Stimulated activated CD4-positive, alpha-beta T cell treated with anti-CD3 and anti-CD28 coated beads, Interleukin-12 subunit alpha, Interleukin-12 subunit beta, amount 100 ng/mL, for 4 hours (primary cell): ENCODE measurements around the gene CLEC14A.

Source experiments
- DNase-seq: peaks from one replicate; pipeline ENCODE4 v3.0.0-alpha.2; 2020

Gene CLEC14A

DNA sequence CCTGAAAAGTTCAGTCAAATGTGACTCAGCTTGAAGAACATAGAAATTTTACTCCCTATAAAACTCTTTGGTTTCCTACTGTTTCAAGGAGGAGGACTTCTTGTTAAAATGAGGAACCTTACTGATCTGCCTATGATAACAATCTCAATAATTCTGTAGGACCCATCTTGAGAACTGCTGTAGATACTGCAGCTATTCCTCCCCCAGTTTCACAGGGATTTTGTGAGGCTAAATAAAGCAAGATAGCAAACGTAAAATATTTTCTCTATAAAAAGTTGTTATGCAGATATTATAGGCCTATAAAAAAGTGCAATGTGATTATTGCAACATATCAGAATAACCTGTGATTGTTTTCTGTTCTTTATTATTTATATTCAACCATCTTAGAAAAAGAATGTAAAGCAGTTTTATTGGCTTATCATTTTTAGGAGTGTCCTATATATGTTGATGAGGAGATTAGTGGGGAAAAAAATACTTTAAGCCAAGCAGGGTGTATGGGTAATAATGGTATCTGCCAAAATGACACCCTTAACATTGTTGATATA is 12.1 kb downstream of the CLEC14A start:
- DNase-seq: no peak

GRCh38 chr14:38238878-38239277 is 17.0 kb downstream of the CLEC14A start:
- no peak for DNase-seq

DNA sequence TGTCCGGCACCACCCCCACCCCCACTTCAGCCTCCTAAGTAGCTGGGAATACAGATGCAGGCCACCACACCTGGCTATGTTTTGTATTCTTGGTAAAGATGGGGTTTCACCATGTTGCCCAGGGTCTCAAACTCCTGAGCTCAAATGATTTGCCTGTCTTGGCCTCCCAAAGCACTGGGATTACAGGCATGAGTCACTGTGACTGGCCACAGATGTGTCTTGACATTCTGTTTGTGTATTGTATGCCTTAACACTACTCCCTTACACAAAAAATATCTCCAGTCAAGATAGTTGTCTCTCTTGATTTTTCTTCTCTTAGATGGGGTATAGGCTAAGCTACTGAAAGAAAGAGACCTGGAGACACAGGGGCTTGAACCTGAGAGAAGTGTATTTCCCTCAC is 17.6 kb downstream of the CLEC14A start:
- DNase-seq: no peak

- DNase-seq: no peak
Observed at GRCh38 chr14:38233218-38233617, 22.7 kb downstream of the CLEC14A start.

GRCh38 chr14:38226366-38226765 is 29.5 kb downstream of the CLEC14A start:
- no peak for DNase-seq

DNA sequence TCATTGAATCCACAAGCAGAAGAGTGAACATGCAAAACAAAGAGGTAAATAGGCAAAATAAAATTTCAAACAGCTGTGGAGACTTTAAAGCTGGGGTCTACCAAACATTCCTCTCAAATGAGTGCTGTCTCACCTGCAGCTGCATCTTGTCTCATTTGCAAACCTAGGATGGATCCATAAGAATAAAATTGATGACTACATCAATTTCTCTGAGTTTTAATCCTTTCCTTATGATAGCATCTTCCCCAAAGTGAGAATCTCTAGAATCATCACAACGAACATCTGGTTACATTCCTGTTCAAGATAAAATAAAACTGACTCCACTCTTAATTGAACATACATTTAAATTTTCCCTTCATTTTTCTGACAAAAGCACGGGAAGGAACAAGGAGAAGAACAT is 29.9 kb downstream of the CLEC14A start:
- DNase-seq: no peak

DNA sequence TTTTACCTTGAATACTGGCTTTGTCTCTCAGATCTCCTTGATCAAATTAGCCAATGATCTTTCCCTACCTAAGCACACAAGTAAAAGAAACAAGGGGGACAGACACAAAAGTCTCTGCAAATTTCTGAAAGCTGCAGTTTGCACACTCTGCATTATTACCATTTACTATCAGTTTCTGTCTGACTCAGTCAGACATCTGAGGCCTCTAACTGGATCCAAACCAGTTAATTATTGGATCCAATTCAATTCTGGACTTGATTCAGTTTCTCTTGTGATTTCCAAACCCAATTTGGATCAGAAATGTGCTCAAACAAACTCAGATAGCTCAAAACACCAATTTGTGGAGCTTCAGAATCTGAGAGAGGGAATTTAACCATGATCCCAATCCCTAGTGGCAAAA is 31.6 kb downstream of the CLEC14A start:
- no peak for DNase-seq

- DNase-seq: no peak
Observed at GRCh38 chr14:38221077-38221476, 34.8 kb downstream of the CLEC14A start.

DNA sequence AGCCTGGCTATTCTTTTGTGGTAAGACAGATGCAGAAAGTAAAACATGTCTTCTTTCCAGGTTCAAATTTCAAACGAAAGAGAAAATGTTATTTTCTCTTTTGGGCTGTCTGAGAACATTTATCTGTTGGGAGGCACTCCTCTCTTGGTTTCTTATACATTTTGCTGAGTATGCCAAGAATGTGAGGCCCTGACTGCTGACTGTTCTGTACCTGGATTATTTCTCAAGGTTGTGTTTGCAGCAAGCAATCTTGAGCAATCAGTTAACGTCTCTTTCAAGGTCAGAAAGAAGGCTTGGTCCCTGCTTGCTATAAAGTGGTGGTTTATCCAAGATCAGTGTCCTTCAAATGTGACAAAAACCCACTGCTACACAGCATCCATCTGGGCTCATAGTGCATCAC is 38.3 kb downstream of the CLEC14A start:
- no peak for DNase-seq

DNA sequence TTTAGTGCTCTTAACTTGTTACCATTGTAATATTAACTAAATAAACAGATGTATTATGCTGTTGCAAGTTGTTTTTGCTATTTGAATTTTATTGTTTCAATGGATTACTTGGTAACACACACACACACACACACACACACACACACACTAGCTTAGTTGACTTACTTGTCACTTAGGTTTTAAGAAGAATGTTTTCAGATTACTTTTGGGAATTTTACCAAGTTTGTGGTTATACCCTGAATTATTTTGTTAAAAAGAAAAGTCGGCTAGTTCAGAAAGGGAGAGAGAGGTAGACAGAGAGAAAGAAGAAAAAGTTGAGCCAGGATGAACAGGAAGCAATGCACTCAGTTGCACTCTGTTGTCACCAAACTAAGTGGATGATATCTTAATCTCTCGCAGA is 42.9 kb downstream of the CLEC14A start:
- DNase-seq: no peak

- DNase-seq: no peak
Observed at GRCh38 chr14:38212111-38212510, 43.8 kb downstream of the CLEC14A start.

DNA sequence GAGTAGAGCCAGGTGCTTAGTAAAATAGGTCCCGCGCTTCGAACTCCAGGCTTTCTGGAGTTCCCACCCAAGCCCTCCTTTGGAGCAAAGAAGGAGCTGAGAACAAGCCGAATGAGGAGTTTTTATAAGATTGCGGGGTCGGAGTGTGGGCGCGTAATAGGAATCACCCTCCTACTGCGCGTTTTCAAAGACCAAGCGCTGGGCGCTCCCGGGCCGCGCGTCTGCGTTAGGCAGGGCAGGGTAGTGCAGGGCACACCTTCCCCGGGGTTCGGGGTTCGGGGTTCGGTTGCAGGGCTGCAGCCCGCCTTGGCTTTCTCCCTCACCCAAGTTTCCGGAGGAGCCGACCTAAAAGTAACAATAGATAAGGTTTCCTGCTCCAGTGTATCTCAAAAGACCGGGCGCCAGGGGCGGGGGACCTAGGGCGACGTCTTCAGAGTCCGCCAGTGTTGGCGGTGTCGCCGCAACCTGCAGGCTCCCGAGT is 44.6 kb downstream of the CLEC14A start:
- no peak for DNase-seq

DNA sequence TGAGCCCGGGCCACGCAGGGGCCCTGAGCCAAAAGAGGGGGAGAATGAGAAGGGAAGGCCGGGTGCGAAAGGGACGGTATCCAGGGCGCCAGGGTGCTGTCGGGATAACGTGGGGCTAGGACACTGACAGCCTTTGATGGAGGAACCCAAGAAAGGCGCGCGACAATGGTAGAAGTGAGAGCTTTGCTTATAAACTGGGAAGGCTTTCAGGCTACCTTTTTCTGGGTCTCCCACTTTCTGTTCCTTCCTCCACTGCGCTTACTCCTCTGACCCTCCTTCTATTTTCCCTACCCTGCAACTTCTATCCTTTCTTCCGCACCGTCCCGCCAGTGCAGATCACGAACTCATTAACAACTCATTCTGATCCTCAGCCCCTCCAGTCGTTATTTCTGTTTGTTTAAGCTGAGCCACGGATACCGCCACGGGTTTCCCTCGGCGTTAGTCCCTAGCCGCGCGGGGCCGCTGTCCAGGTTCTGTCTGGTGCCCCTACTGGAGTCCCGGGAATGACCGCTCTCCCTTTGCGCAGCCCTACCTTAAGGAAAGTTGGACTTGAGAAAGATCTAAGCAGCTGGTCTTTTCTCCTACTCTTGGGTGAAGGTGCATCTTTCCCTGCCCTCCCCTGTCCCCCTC is 45.2 kb downstream of the CLEC14A start:
- no peak for DNase-seq

GRCh38 chr14:38209572-38210557 is 46.0 kb downstream of the CLEC14A start:
- DNase-seq: no peak

- no peak for DNase-seq
Observed at GRCh38 chr14:38208618-38209562, 47.0 kb downstream of the CLEC14A start.

GRCh38 chr14:38207736-38208617 is 47.9 kb downstream of the CLEC14A start, which contains the start of gene SSTR1:
TSS of gene SSTR1 (plus strand) at chr14:38207904. CDS start at chr14:38209390, 1,486 bp downstream.
- DNase-seq: no peak

DNA sequence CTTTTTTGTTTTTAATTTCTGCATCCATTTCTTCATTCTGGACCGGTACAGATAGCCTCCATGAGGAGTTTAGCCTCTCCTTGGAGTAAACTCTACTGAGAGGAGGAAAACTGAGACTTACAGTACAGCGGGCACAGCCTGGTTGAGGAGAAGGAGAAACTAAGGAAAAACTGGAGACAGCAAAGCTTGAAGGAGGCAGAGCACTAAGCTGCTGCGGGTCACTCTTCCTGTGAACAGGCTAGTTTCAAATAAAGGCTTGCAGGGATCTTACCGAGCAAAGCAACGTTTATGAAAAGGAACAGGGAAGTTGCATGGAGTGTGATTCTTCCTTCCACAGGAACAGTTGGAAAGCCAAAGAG is 48.5 kb downstream of the CLEC14A start:
- DNase-seq: no peak

DNA sequence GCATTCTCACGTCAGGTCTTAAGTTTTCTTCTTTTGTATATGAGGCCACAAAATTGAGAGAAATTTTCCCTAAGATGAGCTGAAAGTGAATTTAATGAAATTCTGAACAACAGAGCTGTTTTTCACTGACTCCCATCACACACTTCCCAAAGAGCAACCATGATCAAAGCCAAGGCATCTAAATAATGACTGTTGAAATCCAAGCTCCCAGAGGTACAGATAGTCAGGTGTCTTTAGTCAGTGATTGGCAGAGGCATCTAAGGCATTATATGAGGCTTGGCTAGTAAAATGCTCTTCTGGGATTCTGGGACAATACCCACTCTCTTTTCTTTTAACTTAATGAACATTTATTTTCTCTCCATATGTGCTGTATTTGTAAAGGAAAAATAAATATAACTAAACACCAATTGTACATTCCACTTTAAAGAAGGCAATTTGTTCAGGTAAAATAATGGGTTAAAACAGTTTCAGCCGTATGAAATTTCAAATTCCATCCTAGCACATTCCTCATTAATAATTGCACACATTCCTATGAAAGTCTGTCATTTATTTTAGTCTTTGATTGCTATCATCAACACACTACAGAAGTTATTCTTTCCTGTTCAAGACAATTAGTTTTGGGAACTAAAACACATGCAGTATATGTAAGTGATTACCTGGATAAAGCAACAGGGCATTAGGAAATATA is 49.1 kb downstream of the CLEC14A start:
- DNase-seq: no peak

GRCh38 chr14:38205949-38206665 is 49.8 kb downstream of the CLEC14A start:
- no peak for DNase-seq

GRCh38 chr14:38205119-38205813 is 50.6 kb downstream of the CLEC14A start:
- no peak for DNase-seq
